Gastroesophageal sphincter (tissue), 4 donors: Measurements from ENCODE around the gene PLIN4. TPM values are rescaled to one million over a fixed set of nuclear protein-coding genes. Genes with fewer than 3 reads are reported as not detected.
A peak's percentile ranks its signal among the peaks of the same experiment; 100 is the strongest.

Experiments used
- ATAC-seq: fragments of 150-250 bp; one replicate; pipeline ENCODE4 v1.9.1; 2016; ENCODE audit warnings: mild to moderate bottlenecking, moderate library complexity
- H3K27ac ChIP-seq, 4 donors: fragments of 200-600 bp; sonication (generic) in 3 of 4; 1 replicate in 3 of 4; 2 replicates in 1 of 4; pipeline ENCODE4 v1.5.1; 2016 to 2019
- H3K27me3 ChIP-seq: fragments of 200-600 bp; sonication (generic); one replicate; pipeline ENCODE4 v1.5.1; 2019
- H3K36me3 ChIP-seq, 2 donors: fragments of 200-600 bp; sonication (generic); one replicate each; pipeline ENCODE4 v1.5.1; 2019; ENCODE audit warnings: control low read depth in 1 of 2
- H3K4me1 ChIP-seq, 3 donors: fragments of 200-600 bp; sonication (generic); 1 replicate in 2 of 3; 2 replicates in 1 of 3; pipeline ENCODE4 v1.5.1; 2016 to 2019; ENCODE audit warnings: control low read depth in 2 of 3
- H3K4me3 ChIP-seq, 2 donors: fragments of 200-600 bp; sonication (generic); one replicate each; pipeline ENCODE4 v1.5.1; 2019; ENCODE audit warnings: mild to moderate bottlenecking in 1 of 2, moderate library complexity in 1 of 2
- H3K9me3 ChIP-seq, 3 donors: fragments of 200-600 bp; sonication (generic); one replicate each; pipeline ENCODE4 v1.5.1; 2017 to 2019; ENCODE audit warnings: control low read depth in 2 of 3
- EP300 ChIP-seq: sonication (generic); formaldehyde crosslinking; IDR thresholded peaks from one replicate; pipeline ENCODE4 v1.6.1; 2017; ENCODE audit warnings: antibody characterized with exemption, mild to moderate bottlenecking
- POLR2A ChIP-seq, 2 donors: fragments of 450-650 bp; IDR thresholded peaks; one replicate each; pipeline ENCODE4 v1.6.1; 2017; ENCODE audit warnings: antibody characterized with exemption in 2 of 2, mild to moderate bottlenecking in 2 of 2, moderate library complexity in 1 of 2
- POLR2AphosphoS5 ChIP-seq: sonication (generic); formaldehyde crosslinking; IDR thresholded peaks from one replicate; pipeline ENCODE4 v1.6.1; 2017; ENCODE audit warnings: antibody characterized with exemption
- WGBS, 2 donors: methylation state at CpG; one replicate each; pipeline ENCODE4 v1.1.5; 2018; ENCODE audit warnings: low coverage in 1 of 2; 5-methylcytosine and 5-hydroxymethylcytosine counted together
- total RNA-seq, 4 donors: library from RNA; depleted of rRNA; stranded (reverse); fragments of >200 nt; gene quantifications; one replicate each; pipeline ENCODE4 v1.1.0, GENCODE V29; 2016
- TF ChIP-seq, protein P1 (sequence below), 4 experiments: fragments of 200-600 bp in 2 of 4; fragments of 450-650 bp in 2 of 4; sonication (generic) in 1 of 4; IDR thresholded peaks; one replicate each; pipeline ENCODE4 v1.5.1; 2017 to 2019; ENCODE audit warnings: antibody characterized with exemption in 4 of 4, mild to moderate bottlenecking in 2 of 4, moderate library complexity in 2 of 4

The PLIN4 gene
- total RNA-seq, 4 donors from 2014 or later, result 66.0 to 145 (median 87.5) TPM

DNA sequence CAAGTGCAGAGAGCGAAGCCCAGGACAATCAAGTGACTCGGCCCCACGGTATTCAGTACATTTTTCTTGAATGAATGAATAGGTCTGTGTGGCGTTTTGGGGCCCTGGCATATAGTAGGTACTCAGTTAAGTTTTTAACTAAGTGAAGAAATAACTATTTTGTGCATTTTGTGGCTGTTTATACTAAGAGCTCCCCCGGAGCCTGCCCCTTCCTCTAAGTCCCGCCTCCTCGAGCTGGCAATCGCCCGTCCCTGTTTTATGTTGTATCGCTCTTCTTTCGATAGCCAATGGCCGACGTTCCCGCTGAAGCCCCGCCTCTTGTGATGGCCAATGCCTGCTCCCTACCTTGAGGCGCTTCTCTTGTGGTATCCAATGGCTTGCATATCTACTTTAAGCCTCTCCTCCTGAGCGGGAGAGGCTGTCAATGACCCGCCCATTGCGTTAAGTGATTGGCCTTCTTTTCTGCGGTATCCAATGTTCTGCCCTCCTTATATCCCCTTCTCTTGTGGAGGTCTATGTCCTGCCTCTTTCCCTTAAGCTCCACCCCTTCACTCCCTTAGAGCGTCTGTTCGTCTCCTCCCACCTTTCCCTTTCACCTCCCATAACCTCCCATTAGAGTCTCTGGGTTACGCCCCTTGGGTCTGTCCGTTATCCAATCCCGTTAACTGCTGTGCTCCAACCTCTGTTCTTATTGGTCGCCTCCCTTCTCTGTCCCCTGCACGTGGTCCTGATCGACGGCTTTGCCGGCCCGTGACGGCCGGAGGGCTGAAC, 46.7 kb downstream of the PLIN4 start:
- Histone ChIP-seq H3K36me3 (peaks cover 0 to 18% of the 10 kb centered on the region in 2 donors), H3K4me3 (peak overlapping the region; percentile 68 to 98), H3K27me3 (no peaks in the 10 kb centered on the region), H3K9me3 (no peaks in the 10 kb centered on the region), H3K4me1 (peaks cover 3 to 35% (median 20%) of the 10 kb centered on the region in 3 donors), H3K27ac (peak overlapping the region; percentile 78 to 91 (median 84))
- 0 to 1% methylated on average over 26 to 33 of the region's 33 CpGs for WGBS, 2 donors
- peak; percentile 96 for ATAC-seq
- TF ChIP-seq POLR2A (IDR thresholded peaks at IDR 0.05), result peak in 1 of 2 donors; percentile 48
- TF ChIP-seq POLR2AphosphoS5, result peak; percentile 67
- TF ChIP-seq, protein P1, sequence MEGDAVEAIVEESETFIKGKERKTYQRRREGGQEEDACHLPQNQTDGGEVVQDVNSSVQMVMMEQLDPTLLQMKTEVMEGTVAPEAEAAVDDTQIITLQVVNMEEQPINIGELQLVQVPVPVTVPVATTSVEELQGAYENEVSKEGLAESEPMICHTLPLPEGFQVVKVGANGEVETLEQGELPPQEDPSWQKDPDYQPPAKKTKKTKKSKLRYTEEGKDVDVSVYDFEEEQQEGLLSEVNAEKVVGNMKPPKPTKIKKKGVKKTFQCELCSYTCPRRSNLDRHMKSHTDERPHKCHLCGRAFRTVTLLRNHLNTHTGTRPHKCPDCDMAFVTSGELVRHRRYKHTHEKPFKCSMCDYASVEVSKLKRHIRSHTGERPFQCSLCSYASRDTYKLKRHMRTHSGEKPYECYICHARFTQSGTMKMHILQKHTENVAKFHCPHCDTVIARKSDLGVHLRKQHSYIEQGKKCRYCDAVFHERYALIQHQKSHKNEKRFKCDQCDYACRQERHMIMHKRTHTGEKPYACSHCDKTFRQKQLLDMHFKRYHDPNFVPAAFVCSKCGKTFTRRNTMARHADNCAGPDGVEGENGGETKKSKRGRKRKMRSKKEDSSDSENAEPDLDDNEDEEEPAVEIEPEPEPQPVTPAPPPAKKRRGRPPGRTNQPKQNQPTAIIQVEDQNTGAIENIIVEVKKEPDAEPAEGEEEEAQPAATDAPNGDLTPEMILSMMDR (IDR thresholded peaks at IDR 0.05), result no peak
- no peak for TF ChIP-seq EP300

DNA sequence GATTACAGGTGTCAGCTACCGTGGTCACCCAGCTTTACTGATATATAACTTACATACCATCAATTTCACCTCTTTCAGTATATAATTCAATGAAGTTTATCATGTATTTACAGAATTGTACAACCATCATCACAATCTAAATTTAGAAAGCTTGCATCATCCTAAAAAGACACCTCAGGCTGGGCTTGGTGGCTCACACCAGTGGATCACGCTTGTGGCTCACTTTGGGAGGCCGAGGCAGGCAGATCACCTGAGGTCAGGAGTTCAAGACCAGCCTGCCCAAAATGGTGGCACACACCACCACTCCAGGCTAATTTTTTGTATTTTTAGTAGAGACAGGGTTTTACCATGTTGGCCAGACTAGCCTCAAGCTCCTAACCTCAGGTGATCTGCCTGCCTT, 50.5 kb downstream of the PLIN4 start:
- Histone ChIP-seq H3K4me1 (peaks cover 0 to 10% (median 0%) of the 10 kb centered on the region in 3 donors), H3K27ac (no peak overlapping the region), H3K9me3 (no peaks in the 10 kb centered on the region), H3K36me3 (no peaks in the 10 kb centered on the region), H3K27me3 (no peaks in the 10 kb centered on the region), H3K4me3 (no peak overlapping the region)
- WGBS, 2 donors, result 66 to 100% methylated on average over 1 to 3 of the region's 3 CpGs
- no peak for ATAC-seq
- TF ChIP-seq POLR2AphosphoS5 (no peak), POLR2A (IDR thresholded peaks at IDR 0.05) (no peak), EP300 (no peak)
- TF ChIP-seq, protein P1 (IDR thresholded peaks at IDR 0.05), result no peak

DNA sequence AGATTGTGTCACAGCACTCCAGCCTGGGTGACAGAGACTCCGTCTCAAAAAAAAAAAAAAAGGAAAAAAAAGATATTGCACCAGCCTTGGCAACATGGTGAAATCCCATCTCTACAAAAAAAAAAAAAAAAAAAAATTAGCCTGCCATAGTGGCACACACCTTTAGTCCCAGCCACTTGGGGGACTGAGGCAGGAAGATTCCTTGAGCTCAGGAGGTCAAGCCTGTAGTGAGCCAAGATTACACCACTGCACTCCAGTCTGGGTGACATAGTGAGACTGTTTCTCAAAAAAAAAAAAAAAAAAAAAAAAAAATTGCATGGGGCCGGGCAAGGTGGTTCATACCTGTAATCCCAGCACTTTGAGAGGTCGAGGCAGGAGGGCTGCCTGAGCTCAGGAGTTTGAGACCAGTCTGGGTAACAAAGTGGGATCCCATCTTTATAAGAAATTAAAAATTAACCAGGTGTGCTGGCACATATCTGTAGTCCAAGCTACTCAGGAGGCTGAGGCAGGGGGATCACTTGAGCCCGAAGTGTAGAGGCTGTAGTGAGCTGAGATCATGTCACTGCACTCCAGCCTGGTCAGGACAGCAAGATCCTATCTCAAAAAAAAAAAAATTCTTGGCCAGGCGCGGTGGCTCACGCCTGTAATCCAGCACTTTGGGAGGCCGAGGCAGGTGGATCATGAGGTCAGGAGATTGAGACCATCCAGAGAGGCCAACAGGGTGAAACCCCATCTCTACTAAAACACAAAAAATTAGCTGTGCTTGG, 53.3 kb downstream of the PLIN4 start:
- H3K9me3 ChIP-seq, result no peaks in the 10 kb centered on the region
- no peaks in the 10 kb centered on the region for H3K36me3 ChIP-seq
- H3K27me3 ChIP-seq, result no peaks in the 10 kb centered on the region
- no peak overlapping the region for H3K4me3 ChIP-seq
- no peaks in the 10 kb centered on the region for H3K4me1 ChIP-seq
- TF ChIP-seq, protein P1 (IDR thresholded peaks at IDR 0.05), result no peak
- TF ChIP-seq EP300 (no peak), POLR2AphosphoS5 (no peak), POLR2A (IDR thresholded peaks at IDR 0.05) (no peak)
- 84 to 88% methylated on average over 5 to 7 of the region's 8 CpGs for WGBS, 2 donors
- H3K27ac ChIP-seq, result no peak overlapping the region
- ATAC-seq, result no peak

DNA sequence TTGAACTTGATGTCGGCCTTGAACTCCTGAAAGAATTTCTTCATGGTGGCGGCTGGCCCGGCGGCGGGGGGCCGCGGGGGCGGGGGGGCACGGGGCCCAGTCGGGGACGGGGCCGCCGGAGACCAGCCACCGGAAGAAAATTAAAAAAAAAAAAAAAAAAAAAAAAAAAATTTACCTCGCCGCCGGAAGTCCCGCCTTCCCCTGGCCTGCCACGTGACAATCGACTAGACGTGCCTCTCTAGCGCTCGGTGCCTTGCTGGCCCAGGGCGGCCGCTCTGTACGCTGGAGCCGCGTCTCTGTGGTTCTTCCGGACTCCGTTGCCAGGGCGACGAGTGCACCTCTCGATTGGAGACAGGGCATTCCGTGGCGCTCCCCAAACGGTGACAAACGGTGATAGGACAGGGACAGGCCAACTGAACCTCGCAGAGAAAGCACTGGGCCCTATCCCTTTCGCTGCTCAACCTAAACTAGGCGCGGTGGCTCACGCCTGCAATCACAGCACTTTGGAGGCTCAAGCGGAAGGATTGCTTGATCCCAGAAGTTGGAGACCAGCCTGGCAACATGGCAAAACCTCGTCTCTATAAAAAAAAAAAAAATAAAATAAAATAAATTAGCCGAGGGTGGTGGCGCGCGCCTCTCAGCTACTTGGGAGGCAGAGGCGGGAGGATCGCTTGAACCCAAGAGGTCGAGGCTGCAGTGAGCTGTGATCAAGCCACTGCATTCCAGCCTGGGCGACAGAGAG, 60.5 kb downstream of the PLIN4 start, which contains the start of gene UBXN6:
UBXN6 (minus strand) TSS at position 141 of the 742 bp plus-strand sequence; CDS start at position 44, 97 bp downstream.
- Histone ChIP-seq H3K27ac (peak within 1 kb of the TSS; percentile 66 to 96 (median 88)), H3K36me3 (peaks cover 0 to 19% of the 10 kb centered on the region in 2 donors), H3K4me1 (peaks cover 0 to 42% (median 13%) of the 10 kb centered on the region in 3 donors), H3K4me3 (peak within 1 kb of the TSS; percentile 52 to 75), H3K27me3 (no peaks in the 10 kb centered on the region), H3K9me3 (no peaks in the 10 kb centered on the region)
- ATAC-seq, result peak; percentile 95
- TF ChIP-seq, protein P1 (IDR thresholded peaks at IDR 0.05), result peak in 3 of 4 experiments; percentile 22 to 31 (median 26)
- no peak for TF ChIP-seq EP300
- TF ChIP-seq POLR2A (IDR thresholded peaks at IDR 0.05), result no peak
- peak; percentile 41 for TF ChIP-seq POLR2AphosphoS5
- WGBS, 2 donors, result 8 to 13% methylated on average over 20 to 25 of the region's 52 CpGs
